Smooth muscle cell of the brain vasculature (primary cell): ENCODE data around the gene CDC42BPA.

ENCODE experiments used
- DNase-seq: peaks from one replicate; pipeline ENCODE4 v3.0.0-alpha.2; 2012; ENCODE audit warnings: low read depth, low spot score

CDC42BPA gene

GRCh38 chr1:226948480-226948879 is 369.8 kb downstream of the CDC42BPA start:
- DNase-seq, result no peak

GRCh38 chr1:226948051-226948450 is 370.2 kb downstream of the CDC42BPA start:
- no peak for DNase-seq

- DNase-seq, result no peak
These were observed 371.5 kb downstream of the CDC42BPA start for GRCh38 chr1:226946841-226947240.

DNA sequence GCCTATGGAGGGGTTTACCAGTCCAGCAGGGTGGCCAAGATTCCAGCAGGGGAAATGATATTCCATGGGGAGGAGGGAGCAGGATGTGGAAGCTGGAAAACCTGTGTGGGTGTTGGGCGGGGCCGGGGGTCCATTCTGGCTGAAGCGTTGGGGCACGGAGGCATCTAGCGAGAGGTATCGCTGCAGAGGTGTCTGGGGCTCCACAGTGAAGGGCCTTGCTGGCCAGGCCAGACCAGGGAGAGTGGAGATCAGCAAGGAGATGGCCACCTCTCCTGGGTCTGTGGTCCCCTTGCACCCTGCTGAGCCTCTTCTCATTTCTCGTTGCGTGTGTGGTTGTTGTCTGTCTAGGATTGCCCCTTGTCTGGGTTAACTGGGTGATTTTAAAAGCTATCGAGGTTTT is 372.0 kb downstream of the CDC42BPA start:
- no peak for DNase-seq

DNA sequence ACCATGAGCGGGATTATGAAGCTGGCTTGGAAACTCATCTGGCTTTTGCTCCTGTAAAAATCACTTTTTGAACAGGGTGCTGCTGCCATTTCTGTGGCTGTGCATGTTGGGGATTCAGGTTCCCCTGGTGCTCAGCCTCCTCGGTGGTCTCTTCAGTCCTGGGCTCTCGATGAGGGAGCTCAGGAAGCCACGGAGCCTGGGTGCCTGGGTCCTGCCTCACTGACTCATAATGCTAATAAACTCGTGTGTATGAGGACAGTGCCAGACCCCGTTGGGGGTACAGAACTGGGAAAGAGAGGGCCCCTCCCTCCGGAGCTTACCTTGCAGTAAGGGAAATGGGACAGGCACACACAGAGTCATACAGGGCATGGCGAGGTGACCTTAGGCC is 372.4 kb downstream of the CDC42BPA start:
- no peak for DNase-seq

- no peak for DNase-seq
These were observed 373.0 kb downstream of the CDC42BPA start for GRCh38 chr1:226945106-226945857.

- no peak for DNase-seq
These were observed 374.4 kb downstream of the CDC42BPA start for GRCh38 chr1:226943927-226944326.

- no peak for DNase-seq
These were observed 375.1 kb downstream of the CDC42BPA start for GRCh38 chr1:226943156-226943555.

DNA sequence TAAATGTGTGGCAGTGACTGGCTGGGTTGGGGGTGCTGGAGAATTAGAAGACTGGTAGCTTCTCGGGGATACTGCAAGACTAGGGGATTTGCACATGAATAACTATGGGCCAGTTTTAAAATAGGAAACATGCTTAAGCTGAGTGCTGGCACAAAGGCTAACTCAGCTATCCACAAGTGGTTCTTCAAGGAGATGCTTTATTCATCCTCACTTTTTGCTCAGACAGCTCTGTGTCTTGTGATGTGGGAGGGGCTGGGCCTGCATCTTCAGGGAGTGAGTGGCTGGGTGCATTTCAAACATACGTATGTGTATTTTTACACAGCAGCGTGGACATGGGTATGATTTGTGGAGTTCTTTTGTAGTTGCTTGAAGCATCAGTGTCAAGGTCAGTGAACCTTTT is 375.9 kb downstream of the CDC42BPA start:
- DNase-seq, result no peak

DNA sequence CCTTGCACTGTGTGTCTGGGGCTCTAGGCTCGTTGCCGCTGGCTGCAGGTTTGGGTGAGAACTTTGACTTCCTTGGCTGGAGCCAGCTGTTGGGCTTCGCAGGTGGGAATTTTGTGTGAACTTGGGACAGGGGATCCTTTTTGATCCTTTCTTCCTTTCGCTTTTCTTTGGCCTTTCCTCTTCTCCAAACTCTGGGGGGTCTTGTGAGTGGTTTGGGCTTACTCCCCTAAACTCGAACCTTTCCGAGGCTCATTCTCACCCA is 377.6 kb downstream of the CDC42BPA start:
- no peak for DNase-seq

DNA sequence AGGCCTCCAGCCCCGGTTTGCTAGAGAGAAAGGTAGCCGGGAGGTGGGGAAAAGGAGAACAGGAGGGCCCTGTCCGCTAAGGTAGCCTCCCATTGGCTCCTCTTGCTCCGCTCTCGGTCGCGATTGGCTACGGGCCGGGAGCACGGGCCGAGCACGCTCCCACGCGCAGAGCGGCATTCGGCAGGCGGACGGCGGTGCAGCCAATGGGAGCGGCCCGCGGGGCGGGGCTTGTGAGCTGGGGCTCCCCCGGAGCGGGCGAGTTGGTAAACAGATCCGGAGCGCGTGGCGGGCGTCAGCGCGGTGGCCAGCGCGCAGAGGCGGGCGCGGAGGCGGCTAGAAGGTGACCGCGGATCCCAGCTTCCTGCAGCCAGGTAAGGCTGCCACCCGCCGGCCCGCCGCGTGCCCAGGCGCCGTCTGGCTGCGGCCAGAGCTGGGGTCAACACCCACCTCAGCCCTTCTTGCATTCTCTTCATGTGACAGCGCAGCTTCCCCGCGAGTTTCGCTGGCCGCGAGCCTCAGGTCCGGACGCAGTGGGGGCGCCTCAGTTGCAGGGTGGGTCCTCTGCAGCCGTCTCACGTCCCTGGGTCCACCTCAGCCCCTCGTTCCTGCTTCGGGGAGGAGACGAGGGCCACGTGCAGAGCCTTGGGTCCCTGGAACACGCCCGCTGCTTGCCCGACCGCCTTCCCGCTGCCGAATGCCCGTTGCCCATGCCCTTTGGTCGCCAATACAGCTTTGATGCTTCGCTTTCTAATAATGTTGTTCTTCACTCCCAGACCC is 378.1 kb downstream of the CDC42BPA start, which contains the start of gene COQ8A:
COQ8A (plus strand) TSS at position 266 of the 777 bp plus-strand sequence. CDS start 21,092 bp downstream, outside the sequence.
- peak; percentile 98 for DNase-seq
